H9 (cell line): ENCODE data around the gene PPARGC1A. TPM values are rescaled to one million over a fixed set of nuclear protein-coding genes. Genes with fewer than 3 reads are reported as not detected.

ENCODE experiments used
- DNase-seq: peaks from one replicate; pipeline ENCODE4 v3.0.0-alpha.2; 2017
- H2AFZ ChIP-seq: one replicate; pipeline ENCODE4 v1.6.1; 2013; ENCODE audit warnings: mild to moderate bottlenecking, low read length, control low read depth, moderate library complexity
- H2AK5ac ChIP-seq: 2 replicates; pipeline ENCODE4 v1.6.1; 2013; ENCODE audit warnings: low read length, control low read depth, mixed read lengths; ENCODE audit not compliant: insufficient read length
- H2BK120ac ChIP-seq: one replicate; pipeline ENCODE4 v1.6.1; 2013; ENCODE audit warnings: low read depth, mild to moderate bottlenecking, low read length, control low read depth, inconsistent platforms; ENCODE audit not compliant: poor library complexity, severe bottlenecking
- H2BK12ac ChIP-seq: 2 replicates; pipeline ENCODE4 v1.6.1; 2013; ENCODE audit warnings: low read length, control low read depth, mixed read lengths, low read depth; ENCODE audit not compliant: insufficient read length
- H2BK15ac ChIP-seq: 2 replicates; pipeline ENCODE4 v1.6.1; 2013; ENCODE audit warnings: low read depth, low read length, control low read depth
- H2BK20ac ChIP-seq: one replicate; pipeline ENCODE4 v1.6.1; 2013; ENCODE audit warnings: low read depth, mild to moderate bottlenecking, low read length, control low read depth, inconsistent platforms; ENCODE audit not compliant: poor library complexity, severe bottlenecking
- H2BK5ac ChIP-seq: 2 replicates; pipeline ENCODE4 v1.6.1; 2013; ENCODE audit warnings: low read length, control low read depth, mixed read lengths; ENCODE audit not compliant: insufficient read length
- H3K14ac ChIP-seq: 2 replicates; pipeline ENCODE4 v1.6.1; 2013; ENCODE audit warnings: low read length, control low read depth; ENCODE audit not compliant: insufficient read depth
- H3K18ac ChIP-seq: 2 replicates; pipeline ENCODE4 v1.6.1; 2013; ENCODE audit warnings: low read depth, mild to moderate bottlenecking, mixed read lengths, low read length, control low read depth; ENCODE audit not compliant: insufficient read length
- H3K23ac ChIP-seq: 2 replicates; pipeline ENCODE4 v1.6.1; 2013; ENCODE audit warnings: low read length, control low read depth, mixed read lengths, low read depth; ENCODE audit not compliant: insufficient read length
- H3K23me2 ChIP-seq: 2 replicates; pipeline ENCODE4 v1.6.1; 2013; ENCODE audit warnings: low read depth, mild to moderate bottlenecking, mixed read lengths, low read length, control low read depth; ENCODE audit not compliant: insufficient read length, poor library complexity, severe bottlenecking
- H3K27ac ChIP-seq: 2 replicates; pipeline ENCODE4 v1.5.1; 2013; ENCODE audit warnings: low read length, control low read depth, mixed read lengths, low read depth; ENCODE audit not compliant: insufficient read length
- H3K27me3 ChIP-seq: 2 replicates; pipeline ENCODE4 v1.6.1; 2013; ENCODE audit warnings: low read length, control low read depth, inconsistent platforms; ENCODE audit not compliant: insufficient read depth
- H3K4ac ChIP-seq: 2 replicates; pipeline ENCODE4 v1.6.1; 2013; ENCODE audit warnings: low read depth, mild to moderate bottlenecking, control low read depth, inconsistent platforms, low read length, moderate library complexity
- H3K4me1 ChIP-seq: 2 replicates; pipeline ENCODE4 v1.6.1; 2013; ENCODE audit warnings: low read length, control low read depth, inconsistent platforms; ENCODE audit not compliant: insufficient read depth
- H3K4me2 ChIP-seq: 2 replicates; pipeline ENCODE4 v1.6.1; 2013; ENCODE audit warnings: low read length, control low read depth, mixed read lengths; ENCODE audit not compliant: insufficient read length, insufficient read depth
- H3K56ac ChIP-seq: 2 replicates; pipeline ENCODE4 v1.6.1; 2013; ENCODE audit warnings: low read depth, mild to moderate bottlenecking, mixed read lengths, low read length, control low read depth; ENCODE audit not compliant: insufficient read length
- H3K79me1 ChIP-seq: 2 replicates; pipeline ENCODE4 v1.6.1; 2013; ENCODE audit warnings: low read depth, mild to moderate bottlenecking, moderate library complexity, low read length, control low read depth, inconsistent platforms; ENCODE audit not compliant: insufficient read depth, poor library complexity, severe bottlenecking
- H3K79me2 ChIP-seq: 2 replicates; pipeline ENCODE4 v1.6.1; 2013; ENCODE audit warnings: low read length, control low read depth, inconsistent platforms; ENCODE audit not compliant: insufficient read depth
- H3K9ac ChIP-seq: 2 replicates; pipeline ENCODE4 v1.6.1; 2013; ENCODE audit warnings: low read length, control low read depth, mixed read lengths; ENCODE audit not compliant: insufficient read length; ENCODE audit errors: extremely low read depth
- H3K9me3 ChIP-seq: one replicate; pipeline ENCODE4 v1.6.1; 2013; ENCODE audit warnings: low read depth, low read length, inconsistent platforms; ENCODE audit not compliant: control insufficient read depth
- H3T11ph ChIP-seq: one replicate; pipeline ENCODE4 v1.6.1; 2013; ENCODE audit warnings: mild to moderate bottlenecking, low read length, control low read depth, inconsistent platforms
- H4K20me1 ChIP-seq: one replicate; pipeline ENCODE4 v1.6.1; 2013; ENCODE audit not compliant: control insufficient read depth, insufficient read length, insufficient read depth
- H4K5ac ChIP-seq: 2 replicates; pipeline ENCODE4 v1.6.1; 2013; ENCODE audit warnings: low read depth, mild to moderate bottlenecking, mixed read lengths, low read length, control low read depth; ENCODE audit not compliant: insufficient read length
- H4K8ac ChIP-seq: replicated peaks from 2 replicates; pipeline ENCODE4 v1.6.1; 2013; ENCODE audit warnings: low read length, control low read depth, mixed read lengths, low read depth; ENCODE audit not compliant: insufficient read length
- H4K91ac ChIP-seq: 2 replicates; pipeline ENCODE4 v1.6.1; 2013; ENCODE audit warnings: low read depth, mild to moderate bottlenecking, moderate library complexity, mixed read lengths, low read length, control low read depth; ENCODE audit not compliant: insufficient read length
- H3K27ac Mint-ChIP-seq, 3 experiments: 2 replicates in 2 of 3; 3 replicates in 1 of 3; pipeline ENCODE4 v1.8.0; 2020 to 2021; ENCODE audit warnings: mixed read lengths in 3 of 3, mild to moderate bottlenecking in 1 of 3, moderate library complexity in 1 of 3
- H3K27me3 Mint-ChIP-seq: 2 replicates; pipeline ENCODE4 v1.8.0; 2021; ENCODE audit warnings: low read depth, mild to moderate bottlenecking, moderate library complexity, mixed read lengths
- H3K36me3 Mint-ChIP-seq, 3 experiments: 2 replicates in 2 of 3; 3 replicates in 1 of 3; pipeline ENCODE4 v1.8.0; 2020 to 2021; ENCODE audit warnings: low read depth in 3 of 3, mixed read lengths in 3 of 3; ENCODE audit not compliant: insufficient read depth in 1 of 3
- H3K4me1 Mint-ChIP-seq, 2 experiments: 2 replicates each; pipeline ENCODE4 v1.8.0; 2020; ENCODE audit warnings: mixed read lengths in 2 of 2
- H3K4me3 Mint-ChIP-seq, 2 experiments: 2 replicates in 1 of 2; 3 replicates in 1 of 2; pipeline ENCODE4 v1.8.0; 2020 to 2021; ENCODE audit warnings: mild to moderate bottlenecking in 2 of 2, mixed read lengths in 2 of 2, moderate library complexity in 1 of 2
- H3K9me3 Mint-ChIP-seq, 2 experiments: 2 replicates in 1 of 2; 3 replicates in 1 of 2; pipeline ENCODE4 v1.8.0; 2020; ENCODE audit warnings: mild to moderate bottlenecking in 2 of 2, mixed read lengths in 2 of 2, moderate library complexity in 1 of 2
- CTCF ChIP-seq: fragments of 200-600 bp; sonication (generic); conservative IDR thresholded peaks from 3 replicates; pipeline ENCODE4 v1.8.0; 2021; ENCODE audit warnings: antibody characterized with exemption, mild to moderate bottlenecking
- WGBS: extraction: QIAGEN DNeasy Blood & Tissue Kit; methylation state at CpG from one replicate; pipeline ENCODE4 v1.1.7; 2013; ENCODE audit warnings: missing lambda C conversion rate, low lambda C conversion rate, mixed read lengths; ENCODE audit not compliant: insufficient read length; ENCODE audit errors: extremely low coverage; 5-methylcytosine and 5-hydroxymethylcytosine counted together
- total RNA-seq: library from RNA; stranded (reverse); gene quantifications from 2 replicates; pipeline ENCODE4 v1.2.1, GENCODE V29; 2021

Gene PPARGC1A
- total RNA-seq, 1 experiment from 2014 or later, result 1.7 TPM

- no peaks in the 10 kb centered on the region for H4K20me1 ChIP-seq
These were observed 8.8 kb downstream of the PPARGC1A start for GRCh38 chr4:23881052-23881501.

More at GRCh38 chr4:23881052-23881501, 8.8 kb downstream of the PPARGC1A start:
- H3K4me2 ChIP-seq, result no peak overlapping the region
- no peaks in the 10 kb centered on the region for H3K79me1 ChIP-seq
- Mint-ChIP-seq H3K4me1 (peaks cover 44 to 67% of the 10 kb centered on the region in 2 experiments), H3K27ac (no peak overlapping the region), H3K4me3 (no peak overlapping the region), H3K36me3 (no peaks in the 10 kb centered on the region), H3K27me3 (peaks cover 2% of the 10 kb centered on the region; the same call in 1 of the 2 replicates), H3K9me3 (no peaks in the 10 kb centered on the region)
- peaks cover 23% of the 10 kb centered on the region for H3K4me1 ChIP-seq
- H4K8ac ChIP-seq, result no peak overlapping the region
- no peak overlapping the region for H2BK120ac ChIP-seq
- H2BK5ac ChIP-seq, result no peak overlapping the region
- H2BK12ac ChIP-seq, result no peak overlapping the region
- no peak overlapping the region for H2AFZ ChIP-seq
- H3K9me3 ChIP-seq, result no peaks in the 10 kb centered on the region
- H3K23ac ChIP-seq, result no peak overlapping the region
- H3K9ac ChIP-seq, result no peak overlapping the region
- no peak overlapping the region for H3K27ac ChIP-seq
- no CpG with 5 or more reads among the region's 5 CpGs for WGBS
- TF ChIP-seq CTCF, result no peak
- no peak overlapping the region for H3K56ac ChIP-seq
- no peak overlapping the region for H3K4ac ChIP-seq
- no peak overlapping the region for H3T11ph ChIP-seq
- H3K27me3 ChIP-seq, result no peaks in the 10 kb centered on the region
- DNase-seq, result no peak
- no peaks in the 10 kb centered on the region for H3K23me2 ChIP-seq
- no peak overlapping the region for H4K91ac ChIP-seq
- no peak overlapping the region for H3K14ac ChIP-seq
- H2AK5ac ChIP-seq, result no peak overlapping the region
- H2BK15ac ChIP-seq, result no peak overlapping the region
- no peak overlapping the region for H3K18ac ChIP-seq
- no peaks in the 10 kb centered on the region for H3K79me2 ChIP-seq
- no peak overlapping the region for H2BK20ac ChIP-seq
- no peak overlapping the region for H4K5ac ChIP-seq
